Measurements from ENCODE around the gene NFIB. TPM values are rescaled to one million over a fixed set of nuclear protein-coding genes. Genes with fewer than 3 reads are reported as not detected.

The NFIB gene
- total and polyA plus RNA-seq, 10 of the 15 experiments (the other 5 are each of a cell fraction or from before 2014, with no cell fraction given): under 0.01 to 0.19 (median 0.05) TPM; not detected in 3

DNA sequence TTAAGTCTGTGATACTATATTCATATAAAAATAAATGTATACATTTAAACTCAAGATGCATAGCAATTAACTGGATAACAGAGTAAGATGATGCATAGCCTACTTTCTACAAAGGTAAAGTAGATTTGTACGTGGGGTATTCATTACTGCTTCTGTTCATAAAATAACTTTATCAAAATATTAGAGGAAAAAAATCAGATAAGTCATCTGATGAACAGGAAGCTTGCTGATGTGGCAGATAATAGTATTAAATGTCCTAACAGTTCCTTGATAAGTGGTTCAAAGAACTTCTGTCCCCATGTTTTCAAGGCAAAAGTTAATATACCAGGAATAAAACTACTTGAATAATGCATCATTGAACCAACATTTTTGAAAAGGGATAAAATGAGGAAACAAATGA, 123.7 kb downstream of the NFIB start:
- no peak overlapping the region for H3K4me3 ChIP-seq
- H3K4me1 ChIP-seq (ENCODE audit: control insufficient read depth, insufficient read depth, low read length): no peaks in the 10 kb centered on the region
- H4K20me1 ChIP-seq (ENCODE audit: control insufficient read depth, insufficient read depth): no peaks in the 10 kb centered on the region
- no peak overlapping the region for H3K9ac ChIP-seq (ENCODE audit: control insufficient read depth, insufficient read depth, low read length)
- no peaks in the 10 kb centered on the region for H3K9me3 ChIP-seq (replicated peaks; ENCODE audit: control insufficient read depth, insufficient read depth, low read length)
- H3K27me3 ChIP-seq (replicated peaks in 1 of 2; ENCODE audit: control insufficient read depth in 2 of 2, insufficient read depth in 2 of 2, low read length in 1 of 2): no peaks in the 10 kb centered on the region
- no peak overlapping the region for H2AFZ ChIP-seq (ENCODE audit: control insufficient read depth, low read depth, low read length)
- no peaks in the 10 kb centered on the region for H3K79me2 ChIP-seq (ENCODE audit: control insufficient read depth, insufficient read depth, low read length)
- DNase-seq (ENCODE audit: low read depth, low spot score) (no peak), FAIRE-seq (no peak), ATAC-seq (no peak)
- in situ Hi-C loops (cut with MboI): no loop called here
- intact Hi-C loops (cut with micrococcal nuclease; ENCODE audit: unreplicated experiment): no loop called here
- H3K4me2 ChIP-seq (ENCODE audit: control insufficient read depth, insufficient read depth): no peak overlapping the region
- CTCF ChIA-PET: no interaction called here
- WGBS (ENCODE audit: insufficient coverage, insufficient replicate concordance, low lambda C conversion rate, missing lambda C conversion rate): 0% methylated on average over 1 of the region's 1 CpG
- RAD21 ChIA-PET (ENCODE audit: unreplicated experiment): no interaction called here
- no TSS peak for BruUV-seq (replicated peaks)
- no peak overlapping the region for H3K27ac ChIP-seq (ENCODE audit: control insufficient read depth, insufficient read depth)
- H3K36me3 ChIP-seq (ENCODE audit: control insufficient read depth in 2 of 2, insufficient read depth in 2 of 2, low read length in 1 of 2): no peaks in the 10 kb centered on the region
- SMC1A ChIA-PET (ENCODE audit: uncharacterized antibody, unreplicated experiment): no interaction called here
- POLR2A ChIA-PET: no interaction called here
- TF ChIP-seq KLF5 (IDR thresholded peaks at IDR 0.05; ENCODE audit: partially characterized antibody) (no peak), CBX3 (IDR thresholded peaks at IDR 0.05; ENCODE audit: borderline replicate concordance, low read depth) (no peak), DPF2 (IDR thresholded peaks at IDR 0.05) (no peak), CHD2 (IDR thresholded peaks at IDR 0.05; ENCODE audit: borderline replicate concordance, low read depth, low read length) (no peak), MEF2A (IDR thresholded peaks at IDR 0.05; ENCODE audit: insufficient read depth, low read depth, low read length) (no peak), SMAD1 (IDR thresholded peaks at IDR 0.05; ENCODE audit: low read depth, partially characterized antibody) (no peak), CBX5 (IDR thresholded peaks at IDR 0.05; ENCODE audit: low read depth) (no peak), GABPA (IDR thresholded peaks at IDR 0.05; ENCODE audit: low read depth) (no peak), STAT3 (IDR thresholded peaks at IDR 0.05; ENCODE audit: low read depth, low read length) (no peak), NR2C2 (IDR thresholded peaks at IDR 0.05; ENCODE audit: borderline replicate concordance, control insufficient read depth, insufficient read length, low read depth) (no peak), EED (IDR thresholded peaks at IDR 0.05; ENCODE audit: low read depth) (no peak), ZBTB40 (IDR thresholded peaks at IDR 0.05; ENCODE audit: borderline replicate concordance) (no peak)
- TF ChIP-seq, protein P1, sequence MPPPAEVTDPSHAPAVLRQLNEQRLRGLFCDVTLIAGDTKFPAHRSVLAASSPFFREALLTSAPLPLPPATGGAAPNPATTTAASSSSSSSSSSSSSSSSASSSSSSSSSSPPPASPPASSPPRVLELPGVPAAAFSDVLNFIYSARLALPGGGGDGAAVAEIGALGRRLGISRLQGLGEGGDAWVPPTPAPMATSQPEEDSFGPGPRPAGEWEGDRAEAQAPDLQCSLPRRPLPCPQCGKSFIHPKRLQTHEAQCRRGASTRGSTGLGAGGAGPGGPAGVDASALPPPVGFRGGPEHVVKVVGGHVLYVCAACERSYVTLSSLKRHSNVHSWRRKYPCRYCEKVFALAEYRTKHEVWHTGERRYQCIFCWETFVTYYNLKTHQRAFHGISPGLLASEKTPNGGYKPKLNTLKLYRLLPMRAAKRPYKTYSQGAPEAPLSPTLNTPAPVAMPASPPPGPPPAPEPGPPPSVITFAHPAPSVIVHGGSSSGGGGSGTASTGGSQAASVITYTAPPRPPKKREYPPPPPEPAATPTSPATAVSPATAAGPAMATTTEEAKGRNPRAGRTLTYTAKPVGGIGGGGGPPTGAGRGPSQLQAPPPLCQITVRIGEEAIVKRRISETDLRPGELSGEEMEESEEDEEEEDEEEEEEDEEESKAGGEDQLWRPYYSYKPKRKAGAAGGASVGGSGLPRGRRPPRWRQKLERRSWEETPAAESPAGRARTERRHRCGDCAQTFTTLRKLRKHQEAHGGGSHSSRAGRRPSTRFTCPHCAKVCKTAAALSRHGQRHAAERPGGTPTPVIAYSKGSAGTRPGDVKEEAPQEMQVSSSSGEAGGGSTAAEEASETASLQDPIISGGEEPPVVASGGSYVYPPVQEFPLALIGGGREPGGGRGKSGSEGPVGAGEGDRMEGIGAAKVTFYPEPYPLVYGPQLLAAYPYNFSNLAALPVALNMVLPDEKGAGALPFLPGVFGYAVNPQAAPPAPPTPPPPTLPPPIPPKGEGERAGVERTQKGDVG (CRISPR knock-in tag; IDR thresholded peaks at IDR 0.05): no peak
- TF ChIP-seq, protein P2, sequence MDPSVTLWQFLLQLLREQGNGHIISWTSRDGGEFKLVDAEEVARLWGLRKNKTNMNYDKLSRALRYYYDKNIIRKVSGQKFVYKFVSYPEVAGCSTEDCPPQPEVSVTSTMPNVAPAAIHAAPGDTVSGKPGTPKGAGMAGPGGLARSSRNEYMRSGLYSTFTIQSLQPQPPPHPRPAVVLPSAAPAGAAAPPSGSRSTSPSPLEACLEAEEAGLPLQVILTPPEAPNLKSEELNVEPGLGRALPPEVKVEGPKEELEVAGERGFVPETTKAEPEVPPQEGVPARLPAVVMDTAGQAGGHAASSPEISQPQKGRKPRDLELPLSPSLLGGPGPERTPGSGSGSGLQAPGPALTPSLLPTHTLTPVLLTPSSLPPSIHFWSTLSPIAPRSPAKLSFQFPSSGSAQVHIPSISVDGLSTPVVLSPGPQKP (IDR thresholded peaks at IDR 0.05; ENCODE audit: low read depth, low read length): no peak

All from GM12878 (cell line).